Skeletal muscle satellite cell (primary cell): ENCODE data around the gene PTGFRN. TPM values are rescaled to one million over a fixed set of nuclear protein-coding genes. Genes with fewer than 3 reads are reported as not detected.
"Not testable (repeated sequence)": the region's sequence is repeated elsewhere in the genome, so short reads cannot be mapped to it uniquely, and the experiment has no call there.

Experiments used
- H3K27me3 ChIP-seq: 2 replicates; pipeline ENCODE4 v1.7.0; 2013; ENCODE audit warnings: low read length; ENCODE audit not compliant: control insufficient read depth, insufficient read depth
- H3K36me3 ChIP-seq: 2 replicates; pipeline ENCODE4 v1.7.0; 2013; ENCODE audit warnings: mild to moderate bottlenecking, control low read depth, low read length; ENCODE audit not compliant: insufficient read depth
- H3K4me1 ChIP-seq: 2 replicates; pipeline ENCODE4 v1.7.0; 2013; ENCODE audit warnings: low read length; ENCODE audit not compliant: control insufficient read depth, insufficient read depth
- H3K4me2 ChIP-seq: 2 replicates; pipeline ENCODE4 v1.7.0; 2013; ENCODE audit warnings: mild to moderate bottlenecking, low read length
- H3K4me3 ChIP-seq: 2 replicates; pipeline ENCODE4 v1.7.0; 2013; ENCODE audit warnings: low read length
- H3K9ac ChIP-seq: 2 replicates; pipeline ENCODE4 v1.7.0; 2013; ENCODE audit warnings: mild to moderate bottlenecking, low read depth, low read length, moderate library complexity
- H3K9me3 ChIP-seq: replicated peaks from 2 replicates; pipeline ENCODE4 v1.7.0; 2013; ENCODE audit warnings: mild to moderate bottlenecking, control low read depth, low read length
- total RNA-seq: library from RNA; depleted of rRNA; stranded (reverse); fragments of >200 nt; gene quantifications from 2 replicates; pipeline ENCODE4 v1.2.3, GENCODE V29; 2012; rRNA removed

Gene PTGFRN
- total RNA-seq = 26.9 and 32.4 TPM in 2 replicates

GRCh38 chr1:116909512-116910378 lies at the start of gene PTGFRN:
Gene PTGFRN, plus strand, starts transcription at chr1:116909916. Its CDS starts 288 bp downstream, at chr1:116910204.
- Histone ChIP-seq H3K4me2 (peak within 1 kb of the TSS; percentile 91), H3K36me3 (no peaks in the 10 kb centered on the region), H3K9ac (peak within 1 kb of the TSS; percentile 76), H3K27me3 (peaks cover 13% of the 10 kb centered on the region), H3K4me1 (peaks cover 11% of the 10 kb centered on the region), H3K9me3 (no peaks in the 10 kb centered on the region), H3K4me3 (peak within 1 kb of the TSS; percentile 79)

- H3K9me3 ChIP-seq, H3K27me3 ChIP-seq, H3K9ac ChIP-seq, H3K36me3 ChIP-seq, H3K4me3 ChIP-seq, H3K4me2 ChIP-seq: not testable (repeated sequence)
- H3K4me1 ChIP-seq = peaks cover 12% of the 10 kb centered on the region
These were observed 49.5 kb upstream of the PTGFRN start for GRCh38 chr1:116860167-116860566.

GRCh38 chr1:116861137-116861536 lies 48.6 kb upstream of the PTGFRN start:
- Histone ChIP-seq H3K9ac (no peak overlapping the region), H3K36me3 (no peaks in the 10 kb centered on the region), H3K27me3 (no peaks in the 10 kb centered on the region), H3K4me2 (no peak overlapping the region), H3K9me3 (no peaks in the 10 kb centered on the region), H3K4me3 (no peak overlapping the region), H3K4me1 (peaks cover 3% of the 10 kb centered on the region)

GRCh38 chr1:116863031-116863430 lies 46.7 kb upstream of the PTGFRN start:
- not testable (repeated sequence) for H3K4me3 ChIP-seq, H3K9ac ChIP-seq, H3K4me1 ChIP-seq, H3K9me3 ChIP-seq, H3K4me2 ChIP-seq, H3K27me3 ChIP-seq, H3K36me3 ChIP-seq

- not testable (repeated sequence) for H3K9me3 ChIP-seq, H3K9ac ChIP-seq, H3K4me2 ChIP-seq, H3K4me3 ChIP-seq, H3K36me3 ChIP-seq, H3K4me1 ChIP-seq, H3K27me3 ChIP-seq
These were observed 43.2 kb upstream of the PTGFRN start for GRCh38 chr1:116866478-116866877.

- Histone ChIP-seq H3K4me1 (no peaks in the 10 kb centered on the region), H3K9me3 (no peaks in the 10 kb centered on the region), H3K9ac (no peak overlapping the region), H3K27me3 (peaks cover 10% of the 10 kb centered on the region), H3K4me3 (no peak overlapping the region), H3K4me2 (no peak overlapping the region), H3K36me3 (no peaks in the 10 kb centered on the region)
These were observed 41.3 kb upstream of the PTGFRN start for GRCh38 chr1:116868385-116868784.

GRCh38 chr1:116869611-116870010 lies 40.1 kb upstream of the PTGFRN start:
- Histone ChIP-seq H3K4me1 (no peaks in the 10 kb centered on the region), H3K9me3 (no peaks in the 10 kb centered on the region), H3K27me3 (peaks cover 10% of the 10 kb centered on the region), H3K4me3 (no peak overlapping the region), H3K4me2 (no peak overlapping the region), H3K36me3 (no peaks in the 10 kb centered on the region), H3K9ac (no peak overlapping the region)

- H3K36me3 ChIP-seq = no peaks in the 10 kb centered on the region
- H3K9ac ChIP-seq = no peak overlapping the region
- peaks cover 10% of the 10 kb centered on the region for H3K27me3 ChIP-seq
- no peak overlapping the region for H3K4me3 ChIP-seq
- no peaks in the 10 kb centered on the region for H3K4me1 ChIP-seq
- no peaks in the 10 kb centered on the region for H3K9me3 ChIP-seq
- H3K4me2 ChIP-seq = no peak overlapping the region
These were observed 39.4 kb upstream of the PTGFRN start for GRCh38 chr1:116870300-116870699.

GRCh38 chr1:116871779-116872146 lies 38.0 kb upstream of the PTGFRN start:
- H3K4me1 ChIP-seq = no peaks in the 10 kb centered on the region
- no peaks in the 10 kb centered on the region for H3K36me3 ChIP-seq
- no peak overlapping the region for H3K4me2 ChIP-seq
- H3K4me3 ChIP-seq = no peak overlapping the region
- H3K9me3 ChIP-seq = no peaks in the 10 kb centered on the region
- peaks cover 10% of the 10 kb centered on the region for H3K27me3 ChIP-seq
- H3K9ac ChIP-seq = no peak overlapping the region

GRCh38 chr1:116873680-116874271 lies 35.9 kb upstream of the PTGFRN start:
- no peak overlapping the region for H3K4me2 ChIP-seq
- no peaks in the 10 kb centered on the region for H3K9me3 ChIP-seq
- no peaks in the 10 kb centered on the region for H3K36me3 ChIP-seq
- H3K4me3 ChIP-seq = no peak overlapping the region
- H3K27me3 ChIP-seq = peaks cover 10% of the 10 kb centered on the region
- no peak overlapping the region for H3K9ac ChIP-seq
- peaks cover 14% of the 10 kb centered on the region for H3K4me1 ChIP-seq

- no peak overlapping the region for H3K4me2 ChIP-seq
- no peak overlapping the region for H3K9ac ChIP-seq
- no peak overlapping the region for H3K4me3 ChIP-seq
- no peaks in the 10 kb centered on the region for H3K9me3 ChIP-seq
- peaks cover 22% of the 10 kb centered on the region for H3K4me1 ChIP-seq
- H3K27me3 ChIP-seq = peaks cover 10% of the 10 kb centered on the region
- no peaks in the 10 kb centered on the region for H3K36me3 ChIP-seq
These were observed 34.9 kb upstream of the PTGFRN start for GRCh38 chr1:116874733-116875249.
